Measurements from ENCODE around the gene TTLL3. TPM values are rescaled to one million over a fixed set of nuclear protein-coding genes. Genes with fewer than 3 reads are reported as not detected.

Gene TTLL3
- total and polyA plus RNA-seq, 2 of the 13 experiments (the other 11 are each of a cell fraction or from before 2014, with no cell fraction given), result 9.5 to 51.2 TPM

DNA sequence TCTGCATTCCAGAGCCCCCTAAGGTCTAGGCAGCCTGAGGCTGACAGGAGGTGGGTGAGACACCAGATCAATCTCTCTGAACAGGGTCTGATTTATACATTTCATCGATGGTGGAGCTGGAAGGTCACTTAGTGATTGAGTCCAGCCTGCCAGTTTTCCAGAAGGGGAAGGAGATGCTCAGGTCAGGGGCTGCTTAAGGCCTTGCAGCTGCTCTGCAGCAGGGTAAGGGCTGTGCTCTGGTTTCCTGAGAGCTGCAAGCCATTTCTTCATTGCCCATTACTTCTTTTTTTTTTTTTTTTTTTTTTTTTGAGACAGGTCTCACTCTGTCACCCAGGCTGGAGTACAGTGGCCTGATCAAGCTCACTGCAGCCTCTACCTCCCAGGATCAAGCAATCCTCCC, 28.5 kb upstream of the TTLL3 start:
- ChIA-PET CTCF (ENCODE audit: low intra/inter-chr PET ratio, low total read pairs) (no interaction called here), POLR2A (interaction anchor here (1.0 to 2.5 kb wide), 3 partner anchors 11 to 120 kb away, joined by 4 to 15 read pairs (median 4); partner anchors contain the start of genes ARPC4, CAMK1 and TADA3)
- TF ChIP-seq ZNF468 (CRISPR knock-in tag; IDR thresholded peaks at IDR 0.05) (no peak), NFYB (CRISPR knock-in tag; IDR thresholded peaks at IDR 0.05) (no peak), ZNF44 (CRISPR knock-in tag; IDR thresholded peaks at IDR 0.05) (no peak), ZNF605 (CRISPR knock-in tag; IDR thresholded peaks at IDR 0.05) (no peak), ISL2 (CRISPR knock-in tag; IDR thresholded peaks at IDR 0.05) (no peak), RBFOX2 (IDR thresholded peaks at IDR 0.05; ENCODE audit: low read depth, low read length) (no peak), NFIC (IDR thresholded peaks at IDR 0.05; ENCODE audit: low read length) (no peak), ZNF879 (CRISPR knock-in tag; IDR thresholded peaks at IDR 0.05) (no peak), PRMT3 (CRISPR knock-in tag; IDR thresholded peaks at IDR 0.05; ENCODE audit: borderline replicate concordance, low read depth) (no peak), ZFP37 (CRISPR knock-in tag; IDR thresholded peaks at IDR 0.05; ENCODE audit: borderline replicate concordance) (no peak), ZNF775 (CRISPR knock-in tag; IDR thresholded peaks at IDR 0.05; ENCODE audit: borderline replicate concordance) (no peak), SRSF9 (IDR thresholded peaks at IDR 0.05; ENCODE audit: borderline replicate concordance, insufficient read depth, low read depth, low read length, poor library complexity, severe bottlenecking) (no peak), NFRKB (IDR thresholded peaks at IDR 0.05) (no peak), POLR2AphosphoS5 (IDR thresholded peaks at IDR 0.05; ENCODE audit: low read depth, low read length) (no peak), CHD2 (IDR thresholded peaks at IDR 0.05; ENCODE audit: low read depth, low read length) (no peak), ASH2L (IDR thresholded peaks at IDR 0.05; ENCODE audit: insufficient read length, low read depth, low read length) (no peak)
- TF ChIP-seq, protein P1, sequence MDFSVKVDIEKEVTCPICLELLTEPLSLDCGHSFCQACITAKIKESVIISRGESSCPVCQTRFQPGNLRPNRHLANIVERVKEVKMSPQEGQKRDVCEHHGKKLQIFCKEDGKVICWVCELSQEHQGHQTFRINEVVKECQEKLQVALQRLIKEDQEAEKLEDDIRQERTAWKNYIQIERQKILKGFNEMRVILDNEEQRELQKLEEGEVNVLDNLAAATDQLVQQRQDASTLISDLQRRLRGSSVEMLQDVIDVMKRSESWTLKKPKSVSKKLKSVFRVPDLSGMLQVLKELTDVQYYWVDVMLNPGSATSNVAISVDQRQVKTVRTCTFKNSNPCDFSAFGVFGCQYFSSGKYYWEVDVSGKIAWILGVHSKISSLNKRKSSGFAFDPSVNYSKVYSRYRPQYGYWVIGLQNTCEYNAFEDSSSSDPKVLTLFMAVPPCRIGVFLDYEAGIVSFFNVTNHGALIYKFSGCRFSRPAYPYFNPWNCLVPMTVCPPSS (IDR thresholded peaks at IDR 0.05), result no peak
- TF ChIP-seq, protein P2, sequence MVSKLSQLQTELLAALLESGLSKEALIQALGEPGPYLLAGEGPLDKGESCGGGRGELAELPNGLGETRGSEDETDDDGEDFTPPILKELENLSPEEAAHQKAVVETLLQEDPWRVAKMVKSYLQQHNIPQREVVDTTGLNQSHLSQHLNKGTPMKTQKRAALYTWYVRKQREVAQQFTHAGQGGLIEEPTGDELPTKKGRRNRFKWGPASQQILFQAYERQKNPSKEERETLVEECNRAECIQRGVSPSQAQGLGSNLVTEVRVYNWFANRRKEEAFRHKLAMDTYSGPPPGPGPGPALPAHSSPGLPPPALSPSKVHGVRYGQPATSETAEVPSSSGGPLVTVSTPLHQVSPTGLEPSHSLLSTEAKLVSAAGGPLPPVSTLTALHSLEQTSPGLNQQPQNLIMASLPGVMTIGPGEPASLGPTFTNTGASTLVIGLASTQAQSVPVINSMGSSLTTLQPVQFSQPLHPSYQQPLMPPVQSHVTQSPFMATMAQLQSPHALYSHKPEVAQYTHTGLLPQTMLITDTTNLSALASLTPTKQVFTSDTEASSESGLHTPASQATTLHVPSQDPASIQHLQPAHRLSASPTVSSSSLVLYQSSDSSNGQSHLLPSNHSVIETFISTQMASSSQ (IDR thresholded peaks at IDR 0.05; ENCODE audit: low read depth), result no peak
- TF ChIP-seq, protein P2 (CRISPR knock-in tag; IDR thresholded peaks at IDR 0.05; ENCODE audit: borderline replicate concordance), result no peak
- TF ChIP-seq, protein P3, sequence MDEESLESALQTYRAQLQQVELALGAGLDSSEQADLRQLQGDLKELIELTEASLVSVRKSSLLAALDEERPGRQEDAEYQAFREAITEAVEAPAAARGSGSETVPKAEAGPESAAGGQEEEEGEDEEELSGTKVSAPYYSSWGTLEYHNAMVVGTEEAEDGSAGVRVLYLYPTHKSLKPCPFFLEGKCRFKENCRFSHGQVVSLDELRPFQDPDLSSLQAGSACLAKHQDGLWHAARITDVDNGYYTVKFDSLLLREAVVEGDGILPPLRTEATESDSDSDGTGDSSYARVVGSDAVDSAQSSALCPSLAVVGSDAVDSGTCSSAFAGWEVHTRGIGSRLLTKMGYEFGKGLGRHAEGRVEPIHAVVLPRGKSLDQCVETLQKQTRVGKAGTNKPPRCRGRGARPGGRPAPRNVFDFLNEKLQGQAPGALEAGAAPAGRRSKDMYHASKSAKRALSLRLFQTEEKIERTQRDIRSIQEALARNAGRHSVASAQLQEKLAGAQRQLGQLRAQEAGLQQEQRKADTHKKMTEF (CRISPR knock-in tag; IDR thresholded peaks at IDR 0.05), result no peak
- no peak overlapping the region for H2AFZ ChIP-seq (ENCODE audit: low read length)
- H3K36me3 ChIP-seq (replicated peaks in 1 of 2; ENCODE audit: control insufficient read depth in 1 of 2, insufficient read depth in 2 of 2, low read length in 2 of 2), result peaks cover 20 to 41% of the 10 kb centered on the region in 2 experiments
- intact Hi-C loops (cut with micrococcal nuclease; ENCODE audit: unreplicated experiment), result no loop called here
- no peaks in the 10 kb centered on the region for H3K27me3 ChIP-seq (ENCODE audit: control insufficient read depth in 1 of 2, insufficient read depth in 2 of 2, low read length in 2 of 2)
- no peaks in the 10 kb centered on the region for H3K9me3 ChIP-seq (ENCODE audit: low read length)
- no peaks in the 10 kb centered on the region for H3K79me2 ChIP-seq (ENCODE audit: insufficient read depth, low read length)
- no peak for FAIRE-seq
- in situ Hi-C loops (cut with HindIII; ENCODE audit: extremely low pct_ligation_motif_present, low pct_unique_long_range_greater_than_20kb), result no loop called here
- no TSS peak for BruUV-seq (replicated peaks)
- H3K4me2 ChIP-seq (ENCODE audit: low read depth, low read length), result no peak overlapping the region
- H3K9ac ChIP-seq (ENCODE audit: insufficient read depth, low read depth, low read length), result no peak overlapping the region
- no peak for DNase-seq (ENCODE audit: low spot score)
- no peak for ATAC-seq
- no peak overlapping the region for H3K27ac ChIP-seq (ENCODE audit: extremely low read length, insufficient read depth, low read length)
- no peaks in the 10 kb centered on the region for H4K20me1 ChIP-seq (ENCODE audit: insufficient read depth, low read length)
- WGBS (ENCODE audit: low lambda C conversion rate), result 86% methylated on average over 1 of the region's 1 CpG
- no peak overlapping the region for H3K4me3 ChIP-seq (replicated peaks in 1 of 3; ENCODE audit: insufficient read depth in 1 of 3, low read depth in 2 of 3, low read length in 3 of 3)
- H3K4me1 ChIP-seq (ENCODE audit: insufficient read depth, low read length), result peaks cover 16% of the 10 kb centered on the region

All from HepG2 (cell line).